Measurements from ENCODE around the gene CMTM3. TPM values are rescaled to one million over a fixed set of nuclear protein-coding genes. Genes with fewer than 3 reads are reported as not detected.

The CMTM3 gene
- total and polyA plus RNA-seq, 2 of the 4 experiments (the other 2 are of a cell fraction) = 4.5 to 35.5 TPM

GRCh38 chr16:66617728-66618127 is 13.2 kb downstream of the CMTM3 start:
- peak overlapping the region; percentile 66 for H3K14ac ChIP-seq (replicated peaks; ENCODE audit: low read depth, low read length)
- H3K36me3 ChIP-seq (ENCODE audit: control insufficient read depth, insufficient read depth, low read length) = peaks cover 17% of the 10 kb centered on the region
- ChIA-PET CTCF (interaction anchor here (1.0 to 2.3 kb wide), 4 partner anchors 9 to 255 kb away, joined by 3 to 8 read pairs (median 3); no protein-coding TSS in a partner anchor), POLR2A (ENCODE audit: unreplicated experiment) (no interaction called here)
- 0 out of 4 replicates have a peak, but pooled peaks cover 0 to 6% of the 10 kb centered on the region in 2 experiments for H3K79me1 ChIP-seq (ENCODE audit: low read depth in 1 of 2, low read length in 2 of 2)
- H3K23ac ChIP-seq (ENCODE audit: low read depth, low read length) = 0 out of 2 replicates have a peak overlapping the region, but pooled peaks have one; percentile 11
- WGBS, 2 experiments (ENCODE audit: extremely low coverage in 2 of 2, insufficient read length in 1 of 2) = 75% methylated on average over 3 of the region's 7 CpGs; no CpG with 5 or more reads in 1 of the 2 experiments
- TF ChIP-seq RFX5 (IDR thresholded peaks at IDR 0.05; ENCODE audit: low read depth, low read length) = no peak
- TF ChIP-seq BHLHE40 (IDR thresholded peaks at IDR 0.05; ENCODE audit: low read depth, low read length) = no peak
- TF ChIP-seq SMC3 (IDR thresholded peaks at IDR 0.05; ENCODE audit: low read depth, low read length) = no peak
- no peak for TF ChIP-seq CHD1 (IDR thresholded peaks at IDR 0.05; ENCODE audit: low read depth, low read length)
- TF ChIP-seq FOS (IDR thresholded peaks at IDR 0.05; ENCODE audit: low read depth, low read length) = no peak
- TF ChIP-seq USF2 (IDR thresholded peaks at IDR 0.05; ENCODE audit: low read depth, low read length) = no peak
- TF ChIP-seq MAZ (IDR thresholded peaks at IDR 0.05; ENCODE audit: borderline replicate concordance, low read depth, low read length) = no peak
- no peak for TF ChIP-seq CTCF (conservative IDR thresholded peaks at IDR 0.05; ENCODE audit: low read depth, low read length)
- no peak for TF ChIP-seq CEBPB (IDR thresholded peaks at IDR 0.05; ENCODE audit: low read depth, low read length)
- no peak for TF ChIP-seq POLR2A (IDR thresholded peaks at IDR 0.05; ENCODE audit: low read depth, low read length)
- no peak for TF ChIP-seq MAFK (IDR thresholded peaks at IDR 0.05; ENCODE audit: low read depth, low read length)
- TF ChIP-seq NFE2L2 (IDR thresholded peaks at IDR 0.05; ENCODE audit: low read depth, low read length) = no peak
- TF ChIP-seq RAD21 (IDR thresholded peaks at IDR 0.05; ENCODE audit: low read length) = no peak
- H3K9me1 ChIP-seq (ENCODE audit: insufficient read depth, low read length) = peaks cover 27% of the 10 kb centered on the region
- peak overlapping the region; percentile 81 for H2BK120ac ChIP-seq (ENCODE audit: low read depth, low read length)
- no peak overlapping the region for H3K9ac ChIP-seq (ENCODE audit: low read depth, low read length)
- no peak for DNase-seq
- in situ Hi-C loops (cut with MboI; ENCODE audit: low sequenced_read_pairs) (no loop called here), intact Hi-C loops (cut with micrococcal nuclease) (no loop called here), dilution Hi-C loops (cut with HindIII; ENCODE audit: low sequenced_read_pairs, unreplicated experiment) (no loop called here)
- no peak for ATAC-seq (ENCODE audit: low read depth)
- H2BK5ac ChIP-seq (ENCODE audit: low read depth, low read length, poor library complexity, severe bottlenecking) = peak overlapping the region; percentile 53
- H2AK5ac ChIP-seq (ENCODE audit: low read depth, low read length) = peak overlapping the region; percentile 92
- no peaks in the 10 kb centered on the region for H3K9me3 ChIP-seq (ENCODE audit: control insufficient read depth, insufficient read depth, low read length)
- peak overlapping the region; percentile 90 for H3K4ac ChIP-seq (ENCODE audit: low read depth, low read length)
- no peak overlapping the region for H3K4me3 ChIP-seq (ENCODE audit: insufficient read depth, low read depth, low read length)
- H4K20me1 ChIP-seq (ENCODE audit: insufficient read depth, low read length) = peaks cover 9% of the 10 kb centered on the region; the same call in 1 of the 2 replicates
- no peaks in the 10 kb centered on the region for H3K27me3 ChIP-seq (ENCODE audit: control insufficient read depth, insufficient read depth, low read length)
- no peak overlapping the region for H2AK9ac ChIP-seq (replicated peaks; ENCODE audit: low read depth, low read length, poor library complexity)
- no peak overlapping the region for H3K4me2 ChIP-seq (ENCODE audit: low read depth, low read length)
- H3K18ac ChIP-seq (ENCODE audit: low read depth, low read length) = peak overlapping the region; percentile 43
- no peak overlapping the region for H2AFZ ChIP-seq (replicated peaks; ENCODE audit: low read length, poor library complexity)
- peak overlapping the region; percentile 89 for H4K91ac ChIP-seq (ENCODE audit: insufficient read depth, low read depth, low read length)
- peak overlapping the region; percentile 46; the same call in 1 of the 2 replicates for H4K5ac ChIP-seq (ENCODE audit: low read depth, low read length)
- peaks cover 37% of the 10 kb centered on the region for H3K4me1 ChIP-seq (ENCODE audit: control insufficient read depth, insufficient read depth, low read length)
- no TSS peak for BruUV-seq (replicated peaks)
- H4K8ac ChIP-seq (ENCODE audit: low read depth in 2 of 2, low read length in 2 of 2) = peak overlapping the region; percentile 27 to 38; a peak in 3 of 4 replicates
- 0 out of 2 replicates have a peak overlapping the region, but pooled peaks have one; percentile 7 for H3K27ac ChIP-seq (ENCODE audit: insufficient read depth, low read length)
- H2BK20ac ChIP-seq (ENCODE audit: low read depth, low read length) = peak overlapping the region; percentile 57
- H2BK15ac ChIP-seq (ENCODE audit: low read depth, low read length) = peak overlapping the region; percentile 77; the same call in 2 of the 3 replicates
- no peak overlapping the region for H3K56ac ChIP-seq (ENCODE audit: extremely low read depth, insufficient read depth, low read length)
